Measurements from ENCODE around the gene MRPS2. TPM values are rescaled to one million over a fixed set of nuclear protein-coding genes. Genes with fewer than 3 reads are reported as not detected.

The MRPS2 gene
- total and polyA plus RNA-seq, 2 donors (not counting 3 experiments of a cell fraction or from before 2014, with no cell fraction given), result 50.8 to 231 TPM

- H3K9ac ChIP-seq (replicated peaks; ENCODE audit: extremely low read depth, insufficient read depth, low read length), result peak overlapping the region; percentile 79
- H2AFZ ChIP-seq (ENCODE audit: low read depth, low read length), result peak overlapping the region; percentile 63
- intact Hi-C loops (cut with micrococcal nuclease) (loop anchor here (5.0 kb wide), 1 partner anchor 101 kb away; no protein-coding TSS in a partner anchor), dilution Hi-C loops (cut with MboI; ENCODE audit: extremely low pct_ligation_motif_present, low sequenced_read_pairs) (no loop called here)
- H3K27ac ChIP-seq (ENCODE audit: insufficient read depth, low read depth, low read length), result peak overlapping the region; percentile 54
- peak overlapping the region; percentile 58 to 92 (median 72) for H3K4me3 ChIP-seq (replicated peaks in 1 of 3; ENCODE audit: insufficient read depth in 1 of 3, low read depth in 1 of 3, low read length in 3 of 3)
- TF ChIP-seq POLR2AphosphoS5 (IDR thresholded peaks at IDR 0.05; ENCODE audit: insufficient read depth, low read depth, low read length) (peak; percentile 25), GATA2 (IDR thresholded peaks at IDR 0.05; ENCODE audit: insufficient read depth, insufficient read length, low read depth, low read length) (no peak), MYC (IDR thresholded peaks at IDR 0.05; ENCODE audit: low read depth, low read length) (no peak)
- TF ChIP-seq, protein P1, sequence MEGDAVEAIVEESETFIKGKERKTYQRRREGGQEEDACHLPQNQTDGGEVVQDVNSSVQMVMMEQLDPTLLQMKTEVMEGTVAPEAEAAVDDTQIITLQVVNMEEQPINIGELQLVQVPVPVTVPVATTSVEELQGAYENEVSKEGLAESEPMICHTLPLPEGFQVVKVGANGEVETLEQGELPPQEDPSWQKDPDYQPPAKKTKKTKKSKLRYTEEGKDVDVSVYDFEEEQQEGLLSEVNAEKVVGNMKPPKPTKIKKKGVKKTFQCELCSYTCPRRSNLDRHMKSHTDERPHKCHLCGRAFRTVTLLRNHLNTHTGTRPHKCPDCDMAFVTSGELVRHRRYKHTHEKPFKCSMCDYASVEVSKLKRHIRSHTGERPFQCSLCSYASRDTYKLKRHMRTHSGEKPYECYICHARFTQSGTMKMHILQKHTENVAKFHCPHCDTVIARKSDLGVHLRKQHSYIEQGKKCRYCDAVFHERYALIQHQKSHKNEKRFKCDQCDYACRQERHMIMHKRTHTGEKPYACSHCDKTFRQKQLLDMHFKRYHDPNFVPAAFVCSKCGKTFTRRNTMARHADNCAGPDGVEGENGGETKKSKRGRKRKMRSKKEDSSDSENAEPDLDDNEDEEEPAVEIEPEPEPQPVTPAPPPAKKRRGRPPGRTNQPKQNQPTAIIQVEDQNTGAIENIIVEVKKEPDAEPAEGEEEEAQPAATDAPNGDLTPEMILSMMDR (IDR thresholded peaks at IDR 0.05; ENCODE audit: extremely low read depth in 1 of 2, insufficient read depth in 1 of 2, low read depth in 1 of 2, low read length in 2 of 2), result no peak
- no peaks in the 10 kb centered on the region for H3K9me3 ChIP-seq (replicated peaks; ENCODE audit: control insufficient read depth, insufficient read depth, low read length)
- FAIRE-seq (no peak), DNase-seq (ENCODE audit: low read depth, low spot score) (no peak)
- POLR2A ChIA-PET, result no interaction called here
- H3K36me3 ChIP-seq (ENCODE audit: control insufficient read depth in 2 of 2, extremely low read depth in 1 of 2, insufficient read depth in 2 of 2, low read length in 2 of 2), result peaks cover 2 to 28% of the 10 kb centered on the region in 2 experiments
- no peaks in the 10 kb centered on the region for H4K20me1 ChIP-seq (replicated peaks; ENCODE audit: control insufficient read depth, extremely low read depth, insufficient read depth, low read length)
- H3K4me2 ChIP-seq (ENCODE audit: insufficient read depth, low read length), result peak overlapping the region; percentile 92
- CTCF ChIA-PET, result no interaction called here
- BruUV-seq (replicated peaks), result TSS peak; percentile 32
- no peaks in the 10 kb centered on the region for H3K9me1 ChIP-seq (replicated peaks; ENCODE audit: control insufficient read depth, extremely low read depth, insufficient read depth, low read length)
- H3K27me3 ChIP-seq (ENCODE audit: control insufficient read depth in 2 of 2, insufficient read depth in 2 of 2, low read length in 2 of 2), result no peaks in the 10 kb centered on the region
- H3K79me2 ChIP-seq (ENCODE audit: control insufficient read depth, insufficient read depth, low read length), result peaks cover 21% of the 10 kb centered on the region
- peaks cover 14% of the 10 kb centered on the region for H3K4me1 ChIP-seq (ENCODE audit: control insufficient read depth, extremely low read depth, insufficient read depth, low read length)
Observed at GRCh38 chr9:135501261-135502167, 1.0 kb downstream of the MRPS2 start.

Measured in endothelial cell of umbilical vein (primary cell).